ENCODE data around the gene SLC34A3. TPM values are rescaled to one million over a fixed set of nuclear protein-coding genes. Genes with fewer than 3 reads are reported as not detected.

SLC34A3 gene
- total RNA-seq, 1 donor from 2014 or later: not detected

DNA sequence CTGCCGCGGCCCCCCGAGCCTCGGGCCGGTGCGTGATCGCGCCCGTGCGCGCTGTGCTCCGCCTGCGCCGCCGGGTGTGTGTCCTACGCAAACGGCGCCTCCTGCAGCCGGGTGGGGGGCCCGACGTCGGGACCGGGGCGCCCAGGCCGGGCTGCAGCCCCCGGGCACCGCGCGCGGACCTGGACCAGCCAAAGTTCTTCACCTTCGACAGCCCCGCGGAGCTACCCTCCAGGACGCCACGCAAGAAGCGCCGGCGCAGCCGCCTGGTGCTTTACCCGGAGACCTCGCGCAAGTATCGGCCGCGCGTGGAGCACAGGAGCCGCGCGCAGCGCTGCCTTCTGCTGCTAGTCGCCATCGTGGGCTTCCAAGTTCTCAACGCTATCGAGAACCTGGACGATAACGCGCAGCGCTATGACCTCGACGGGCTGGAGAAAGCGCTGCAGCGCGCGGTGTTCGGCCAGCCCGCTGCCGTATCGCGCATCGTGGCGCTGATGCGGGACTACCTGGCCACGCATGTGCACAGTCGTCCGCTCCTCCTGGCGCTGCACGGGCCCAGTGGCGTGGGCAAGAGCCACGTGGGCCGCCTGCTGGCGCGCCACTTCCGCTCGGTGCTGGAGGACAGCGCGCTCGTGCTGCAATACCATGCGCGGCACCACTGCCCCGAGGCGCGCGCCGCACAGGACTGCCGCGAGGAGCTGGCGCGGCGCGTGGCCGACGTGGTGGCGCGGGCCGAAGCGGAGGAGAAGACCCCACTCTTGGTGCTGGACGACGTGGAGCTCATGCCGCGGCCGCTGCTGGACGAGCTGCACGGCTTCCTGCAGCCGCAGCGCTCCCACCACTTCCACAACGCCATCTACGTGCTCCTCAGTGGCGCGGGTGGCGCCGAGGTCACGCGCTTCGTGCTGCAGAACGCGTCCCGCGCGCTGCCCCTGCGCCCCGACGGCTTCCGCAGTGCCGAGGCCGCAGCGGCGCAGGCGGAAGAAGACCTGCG is 48.3 kb downstream of the SLC34A3 start:
- Mint-ChIP-seq H3K4me3 (no peak overlapping the region), H3K27ac (no peak overlapping the region), H3K36me3 (no peaks in the 10 kb centered on the region), H3K27me3 (ENCODE audit: insufficient read depth, low read depth) (peaks cover 14% of the 10 kb centered on the region), H3K9me3 (peaks cover 3% of the 10 kb centered on the region), H3K4me1 (peaks cover 21% of the 10 kb centered on the region)
- Histone ChIP-seq H2AFZ (replicated peaks) (no peak overlapping the region), H3F3A (ENCODE audit: low read depth) (peaks cover 25% of the 10 kb centered on the region), H3K27ac (no peak overlapping the region), H3K4me3 (no peak overlapping the region), H3K79me2 (ENCODE audit: low read depth) (no peaks in the 10 kb centered on the region), H3K4me1 (peaks cover 24% of the 10 kb centered on the region), H4K20me1 (ENCODE audit: low read depth) (no peaks in the 10 kb centered on the region), H3K27me3 (peaks cover 62% of the 10 kb centered on the region), H3K4me2 (no peak overlapping the region), H3K9ac (no peak overlapping the region), H3K36me3 (no peaks in the 10 kb centered on the region), H3K9me3 (ENCODE audit: low read depth) (no peaks in the 10 kb centered on the region)
- TF ChIP-seq EZH2 (IDR thresholded peaks at IDR 0.05): no peak
- TF ChIP-seq EZH2phosphoT487 (IDR thresholded peaks at IDR 0.05): no peak
- TF ChIP-seq, protein P1, sequence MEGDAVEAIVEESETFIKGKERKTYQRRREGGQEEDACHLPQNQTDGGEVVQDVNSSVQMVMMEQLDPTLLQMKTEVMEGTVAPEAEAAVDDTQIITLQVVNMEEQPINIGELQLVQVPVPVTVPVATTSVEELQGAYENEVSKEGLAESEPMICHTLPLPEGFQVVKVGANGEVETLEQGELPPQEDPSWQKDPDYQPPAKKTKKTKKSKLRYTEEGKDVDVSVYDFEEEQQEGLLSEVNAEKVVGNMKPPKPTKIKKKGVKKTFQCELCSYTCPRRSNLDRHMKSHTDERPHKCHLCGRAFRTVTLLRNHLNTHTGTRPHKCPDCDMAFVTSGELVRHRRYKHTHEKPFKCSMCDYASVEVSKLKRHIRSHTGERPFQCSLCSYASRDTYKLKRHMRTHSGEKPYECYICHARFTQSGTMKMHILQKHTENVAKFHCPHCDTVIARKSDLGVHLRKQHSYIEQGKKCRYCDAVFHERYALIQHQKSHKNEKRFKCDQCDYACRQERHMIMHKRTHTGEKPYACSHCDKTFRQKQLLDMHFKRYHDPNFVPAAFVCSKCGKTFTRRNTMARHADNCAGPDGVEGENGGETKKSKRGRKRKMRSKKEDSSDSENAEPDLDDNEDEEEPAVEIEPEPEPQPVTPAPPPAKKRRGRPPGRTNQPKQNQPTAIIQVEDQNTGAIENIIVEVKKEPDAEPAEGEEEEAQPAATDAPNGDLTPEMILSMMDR (IDR thresholded peaks at IDR 0.05): no peak
- DNase-seq (ENCODE audit: low spot score): no peak

DNA sequence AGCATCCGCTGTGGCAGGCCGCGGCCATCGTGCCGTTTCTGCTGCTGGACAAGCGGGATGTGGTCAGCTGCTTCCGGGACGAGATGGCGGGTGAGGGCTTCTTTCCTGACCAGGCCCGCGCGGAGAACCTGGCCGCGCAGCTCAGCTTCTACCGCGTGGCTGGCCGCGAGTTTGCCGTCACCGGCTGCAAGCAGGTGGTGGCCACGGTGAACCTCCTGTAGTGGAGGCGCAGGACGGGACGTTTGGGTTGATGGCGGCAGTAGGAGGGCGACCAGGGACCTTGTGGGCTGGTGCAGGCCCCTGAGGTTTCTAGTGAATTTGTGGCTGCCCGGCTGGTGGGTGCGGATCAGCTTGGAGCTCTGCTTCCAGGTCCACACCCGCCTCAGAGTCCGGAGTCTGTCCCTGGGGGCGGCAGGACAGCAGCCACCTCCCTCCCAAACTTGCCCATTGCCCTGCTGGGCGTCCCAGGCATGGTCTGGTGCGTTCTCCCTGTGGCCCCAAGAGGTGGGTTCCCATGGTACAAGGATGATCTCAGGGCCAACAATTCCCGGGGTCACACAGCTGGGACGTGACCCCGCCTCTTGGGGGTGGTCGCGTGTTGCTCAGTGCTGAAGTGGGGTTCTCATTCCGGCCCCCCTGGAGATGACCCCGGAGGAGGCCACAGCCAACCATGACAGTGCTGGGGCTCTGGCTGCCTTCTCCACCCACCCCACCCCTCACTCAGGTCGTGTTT is 49.2 kb downstream of the SLC34A3 start:
- H3K79me2 ChIP-seq (ENCODE audit: low read depth): no peaks in the 10 kb centered on the region
- TF ChIP-seq EZH2phosphoT487 (IDR thresholded peaks at IDR 0.05) (no peak), EZH2 (IDR thresholded peaks at IDR 0.05) (no peak)
- TF ChIP-seq, protein P1 (IDR thresholded peaks at IDR 0.05): no peak
- H3F3A ChIP-seq (ENCODE audit: low read depth): peaks cover 25% of the 10 kb centered on the region
- peak overlapping the region; percentile 79 for H3K4me2 ChIP-seq
- no peaks in the 10 kb centered on the region for H4K20me1 ChIP-seq (ENCODE audit: low read depth)
- Mint-ChIP-seq H3K36me3 (no peaks in the 10 kb centered on the region), H3K27me3 (ENCODE audit: insufficient read depth, low read depth) (peaks cover 14% of the 10 kb centered on the region), H3K4me3 (peak overlapping the region; percentile 41), H3K9me3 (peaks cover 3% of the 10 kb centered on the region), H3K4me1 (peaks cover 18% of the 10 kb centered on the region), H3K27ac (no peak overlapping the region)
- no peak for DNase-seq (ENCODE audit: low spot score)
- no peak overlapping the region for H2AFZ ChIP-seq (replicated peaks)
- no peaks in the 10 kb centered on the region for H3K36me3 ChIP-seq
- no peaks in the 10 kb centered on the region for H3K9me3 ChIP-seq (ENCODE audit: low read depth)
- H3K27me3 ChIP-seq: peaks cover 62% of the 10 kb centered on the region
- no peak overlapping the region for H3K27ac ChIP-seq
- H3K4me1 ChIP-seq: peaks cover 24% of the 10 kb centered on the region
- no peak overlapping the region for H3K4me3 ChIP-seq
- no peak overlapping the region for H3K9ac ChIP-seq

DNA sequence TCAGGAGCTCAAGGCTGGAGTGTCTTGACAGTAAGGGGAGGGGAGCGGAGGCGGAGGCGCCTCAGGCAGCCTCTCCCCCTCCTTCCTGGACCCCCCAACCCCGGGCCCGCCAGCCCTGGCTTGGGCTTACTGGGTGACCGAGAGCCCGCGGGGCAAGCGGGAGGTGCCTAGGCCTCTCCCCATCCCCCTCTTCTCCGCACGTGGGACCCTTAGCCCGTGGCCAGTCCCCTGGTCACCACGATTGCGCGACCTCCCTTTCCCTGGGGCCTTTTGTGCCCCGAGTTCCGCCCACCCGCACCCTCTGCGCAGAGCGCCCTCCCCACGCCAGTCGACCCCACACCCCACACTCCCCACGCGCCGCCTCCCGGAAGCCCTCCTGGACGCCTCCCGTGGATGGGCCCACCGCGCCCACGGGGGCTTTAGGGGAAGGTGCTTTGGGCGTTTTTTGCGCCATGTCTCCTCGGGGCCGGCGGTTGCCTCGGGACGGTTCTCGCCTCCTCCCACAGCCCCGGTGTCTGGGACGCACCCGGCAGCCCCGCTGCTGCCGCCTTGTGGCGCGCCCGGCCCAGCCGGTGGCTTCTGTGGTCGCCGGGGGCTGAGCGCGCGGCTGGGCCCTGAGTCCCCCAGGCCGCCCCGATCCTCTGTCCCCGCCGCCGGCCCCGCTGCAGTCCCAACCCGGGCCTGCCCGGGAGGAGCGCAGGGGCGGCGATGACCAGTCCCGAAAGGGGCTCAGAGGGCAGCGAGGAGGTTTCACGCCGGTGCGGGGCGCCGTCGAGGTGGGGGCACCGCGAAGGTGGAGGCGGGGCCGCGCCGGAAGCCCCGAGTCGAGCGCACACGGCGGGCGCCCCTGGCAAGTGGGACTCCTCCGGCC is 50.0 kb downstream of the SLC34A3 start:
- H3K4me3 Mint-ChIP-seq: peak overlapping the region; percentile 67
- peak overlapping the region; percentile 71 for H2AFZ ChIP-seq (replicated peaks)
- TF ChIP-seq EZH2phosphoT487 (IDR thresholded peaks at IDR 0.05): peak; percentile 65
- no peak for TF ChIP-seq EZH2 (IDR thresholded peaks at IDR 0.05)
- TF ChIP-seq, protein P1 (IDR thresholded peaks at IDR 0.05): peak; percentile 58

More for the DNA sequence above, 50.0 kb downstream of the SLC34A3 start:
- Mint-ChIP-seq H3K4me1 (peaks cover 16% of the 10 kb centered on the region), H3K27me3 (ENCODE audit: insufficient read depth, low read depth) (peaks cover 11% of the 10 kb centered on the region), H3K9me3 (peaks cover 7% of the 10 kb centered on the region), H3K27ac (no peak overlapping the region), H3K36me3 (no peaks in the 10 kb centered on the region)
- H3K36me3 ChIP-seq: no peaks in the 10 kb centered on the region
- H3F3A ChIP-seq (ENCODE audit: low read depth): peaks cover 25% of the 10 kb centered on the region
- peak; percentile 82 for DNase-seq (ENCODE audit: low spot score)
- no peaks in the 10 kb centered on the region for H3K9me3 ChIP-seq (ENCODE audit: low read depth)
- no peak overlapping the region for H3K9ac ChIP-seq
- peak overlapping the region; percentile 79 for H3K4me2 ChIP-seq
- H3K4me1 ChIP-seq: peaks cover 24% of the 10 kb centered on the region
- H4K20me1 ChIP-seq (ENCODE audit: low read depth): no peaks in the 10 kb centered on the region
- no peak overlapping the region for H3K27ac ChIP-seq
- peaks cover 63% of the 10 kb centered on the region for H3K27me3 ChIP-seq
- peak overlapping the region; percentile 54 for H3K4me3 ChIP-seq
- H3K79me2 ChIP-seq (ENCODE audit: low read depth): no peaks in the 10 kb centered on the region

Measured in neural progenitor cell (in vitro differentiated cells).